NT2/D1 (cell line): ENCODE measurements around the gene MICB.

Source experiments
- SUZ12 ChIP-seq: IDR thresholded peaks from 2 replicates; pipeline ENCODE4 v1.6.1; 2011; ENCODE audit not compliant: insufficient read length, insufficient read depth; ENCODE audit errors: extremely low read depth
- ZNF274 ChIP-seq: IDR thresholded peaks from 2 replicates; pipeline ENCODE4 v1.6.1; 2011; ENCODE audit warnings: mild to moderate bottlenecking, low read depth, low read length

- TF ChIP-seq ZNF274 = no peak
- no peak for TF ChIP-seq SUZ12
Observed at GRCh38 chr6:31473780-31474761, 23.9 kb upstream of the MICB start.
